Vagina (tissue), 2 donors: ENCODE results near the gene SLAIN2. TPM values are rescaled to one million over a fixed set of nuclear protein-coding genes. Genes with fewer than 3 reads are reported as not detected.

Experiments used
- DNase-seq, 2 donors: peaks; one replicate each; pipeline ENCODE4 v3.0.0-alpha.2; 2017; ENCODE audit errors: extremely low spot score in 2 of 2
- H3K27ac ChIP-seq: fragments of 200-600 bp; sonication (generic); one replicate; pipeline ENCODE4 v1.5.1; 2019
- H3K27me3 ChIP-seq: fragments of 200-600 bp; sonication (generic); one replicate; pipeline ENCODE4 v1.5.1; 2019
- H3K36me3 ChIP-seq, 2 donors: fragments of 200-600 bp; sonication (generic); one replicate each; pipeline ENCODE4 v1.5.1; 2017 to 2019
- H3K4me1 ChIP-seq: fragments of 200-600 bp; sonication (generic); one replicate; pipeline ENCODE4 v1.5.1; 2019
- H3K4me3 ChIP-seq, 2 donors: fragments of 200-600 bp; sonication (generic); 1 replicate in 1 of 2; 2 replicates in 1 of 2; pipeline ENCODE4 v1.5.1; 2016 to 2019
- H3K9me3 ChIP-seq: fragments of 200-600 bp; sonication (generic); one replicate; pipeline ENCODE4 v1.5.1; 2019
- POLR2A ChIP-seq, 2 donors: fragments of 450-650 bp; IDR thresholded peaks; one replicate each; pipeline ENCODE4 v1.6.1; 2017; ENCODE audit warnings: antibody characterized with exemption in 2 of 2, mild to moderate bottlenecking in 2 of 2, moderate library complexity in 2 of 2
- POLR2AphosphoS5 ChIP-seq, 2 donors: sonication (generic); formaldehyde crosslinking; IDR thresholded peaks; one replicate each; pipeline ENCODE4 v1.9.0; 2017; ENCODE audit warnings: antibody characterized with exemption in 2 of 2, mild to moderate bottlenecking in 2 of 2, low read depth in 1 of 2; ENCODE audit not compliant: insufficient read depth in 1 of 2
- intact Hi-C: fragments of 100-400 bp; cut with DNase I; formaldehyde crosslinking; loops from one replicate; pipeline ENCODE4 v1.15.1; 2023
- total RNA-seq: library from RNA; depleted of rRNA; stranded (reverse); fragments of >200 nt; gene quantifications from one replicate; pipeline ENCODE4 v1.2.3, GENCODE V29; 2016
- TF ChIP-seq, protein P1 (sequence below), 3 experiments: fragments of 450-650 bp in 2 of 3; fragments of 200-600 bp in 1 of 3; sonication (generic) in 1 of 3; IDR thresholded peaks; one replicate each; pipeline ENCODE4 v1.5.1; 2017 to 2019; ENCODE audit warnings: antibody characterized with exemption in 3 of 3, mild to moderate bottlenecking in 2 of 3, moderate library complexity in 2 of 3

Gene SLAIN2
- total RNA-seq, 1 donor from 2014 or later, result 39.5 TPM

DNA sequence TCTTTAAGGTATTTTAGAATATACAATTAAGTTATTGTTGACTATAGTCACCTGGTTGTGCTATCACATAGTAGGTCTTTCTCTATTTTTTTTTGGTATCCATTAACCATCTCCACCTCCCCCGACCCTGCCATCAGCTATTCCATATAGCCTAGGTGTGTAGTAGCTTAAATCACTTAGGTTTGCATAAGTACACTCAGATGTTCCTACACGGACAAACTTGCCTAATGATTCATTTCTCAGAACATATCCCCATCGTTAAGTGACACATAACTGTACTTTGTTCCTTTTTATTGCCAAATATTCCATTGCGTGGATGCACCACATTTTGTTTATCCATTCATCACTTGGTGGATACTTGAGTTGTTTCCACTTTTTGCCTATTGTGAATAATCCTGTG is 67.9 kb downstream of the SLAIN2 start:
- intact Hi-C loops, result no loop called here
- H3K27ac ChIP-seq, result no peak overlapping the region
- no peak overlapping the region for H3K4me3 ChIP-seq
- no peak for DNase-seq
- no peaks in the 10 kb centered on the region for H3K9me3 ChIP-seq
- no peaks in the 10 kb centered on the region for H3K27me3 ChIP-seq
- peaks cover 0 to 4% of the 10 kb centered on the region in 2 donors for H3K36me3 ChIP-seq
- H3K4me1 ChIP-seq, result no peaks in the 10 kb centered on the region
- TF ChIP-seq POLR2AphosphoS5 (IDR thresholded peaks at IDR 0.05; ENCODE audit: insufficient read depth in 1 of 2, low read depth in 1 of 2), result no peak
- TF ChIP-seq, protein P1, sequence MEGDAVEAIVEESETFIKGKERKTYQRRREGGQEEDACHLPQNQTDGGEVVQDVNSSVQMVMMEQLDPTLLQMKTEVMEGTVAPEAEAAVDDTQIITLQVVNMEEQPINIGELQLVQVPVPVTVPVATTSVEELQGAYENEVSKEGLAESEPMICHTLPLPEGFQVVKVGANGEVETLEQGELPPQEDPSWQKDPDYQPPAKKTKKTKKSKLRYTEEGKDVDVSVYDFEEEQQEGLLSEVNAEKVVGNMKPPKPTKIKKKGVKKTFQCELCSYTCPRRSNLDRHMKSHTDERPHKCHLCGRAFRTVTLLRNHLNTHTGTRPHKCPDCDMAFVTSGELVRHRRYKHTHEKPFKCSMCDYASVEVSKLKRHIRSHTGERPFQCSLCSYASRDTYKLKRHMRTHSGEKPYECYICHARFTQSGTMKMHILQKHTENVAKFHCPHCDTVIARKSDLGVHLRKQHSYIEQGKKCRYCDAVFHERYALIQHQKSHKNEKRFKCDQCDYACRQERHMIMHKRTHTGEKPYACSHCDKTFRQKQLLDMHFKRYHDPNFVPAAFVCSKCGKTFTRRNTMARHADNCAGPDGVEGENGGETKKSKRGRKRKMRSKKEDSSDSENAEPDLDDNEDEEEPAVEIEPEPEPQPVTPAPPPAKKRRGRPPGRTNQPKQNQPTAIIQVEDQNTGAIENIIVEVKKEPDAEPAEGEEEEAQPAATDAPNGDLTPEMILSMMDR (IDR thresholded peaks at IDR 0.05), result no peak

DNA sequence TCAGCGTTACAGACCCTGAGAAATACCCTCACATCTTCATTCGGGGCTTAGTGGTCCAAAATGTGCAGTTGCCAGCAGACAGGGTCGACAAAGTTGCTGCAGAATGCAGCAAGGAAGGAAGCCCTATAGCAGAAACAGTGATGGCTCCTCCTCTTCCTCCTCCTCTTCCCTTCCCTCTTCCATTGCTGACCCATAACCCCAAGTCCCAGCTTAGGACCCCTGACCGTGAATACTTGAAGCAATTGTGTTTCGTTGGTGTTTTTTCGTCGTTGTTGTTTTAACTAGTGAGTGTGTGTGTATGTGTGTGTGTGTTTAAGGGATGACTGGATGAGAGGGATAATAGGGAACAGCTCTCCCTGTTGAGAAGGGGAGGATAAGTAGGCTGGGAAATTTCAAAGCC is 69.5 kb downstream of the SLAIN2 start:
- intact Hi-C loops, result no loop called here
- H3K36me3 ChIP-seq, result peaks cover 0 to 4% of the 10 kb centered on the region in 2 donors
- H3K4me3 ChIP-seq, result no peak overlapping the region
- H3K4me1 ChIP-seq, result no peaks in the 10 kb centered on the region
- DNase-seq, result no peak
- no peaks in the 10 kb centered on the region for H3K27me3 ChIP-seq
- TF ChIP-seq POLR2A (IDR thresholded peaks at IDR 0.05), result no peak
- TF ChIP-seq POLR2AphosphoS5 (IDR thresholded peaks at IDR 0.05; ENCODE audit: insufficient read depth in 1 of 2, low read depth in 1 of 2), result no peak
- TF ChIP-seq, protein P1 (IDR thresholded peaks at IDR 0.05), result no peak
- H3K9me3 ChIP-seq, result no peaks in the 10 kb centered on the region
- no peak overlapping the region for H3K27ac ChIP-seq

DNA sequence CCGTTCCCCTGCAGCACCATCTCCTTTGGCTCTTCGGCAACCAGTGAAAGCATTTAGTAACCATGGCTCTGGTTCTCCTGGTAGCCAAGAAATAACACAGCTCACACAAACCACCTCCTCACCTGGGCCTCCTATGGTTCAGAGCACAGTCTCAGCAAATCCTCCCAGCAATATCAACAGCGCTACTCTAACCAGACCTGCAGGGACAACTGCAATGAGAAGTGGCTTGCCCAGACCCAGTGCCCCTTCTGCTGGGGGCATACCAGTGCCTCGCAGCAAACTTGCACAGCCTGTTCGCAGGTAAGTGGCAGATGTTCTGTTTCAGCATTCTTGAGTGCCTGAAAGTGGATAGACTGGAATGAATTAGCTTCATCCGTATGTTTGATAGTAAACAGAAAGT is 78.8 kb downstream of the SLAIN2 start:
- no peak overlapping the region for H3K27ac ChIP-seq
- intact Hi-C loops, result no loop called here
- H3K4me1 ChIP-seq, result no peaks in the 10 kb centered on the region
- H3K27me3 ChIP-seq, result no peaks in the 10 kb centered on the region
- no peak for DNase-seq
- TF ChIP-seq POLR2AphosphoS5 (IDR thresholded peaks at IDR 0.05; ENCODE audit: insufficient read depth in 1 of 2, low read depth in 1 of 2), result no peak
- TF ChIP-seq POLR2A (IDR thresholded peaks at IDR 0.05), result no peak
- TF ChIP-seq, protein P1 (IDR thresholded peaks at IDR 0.05), result no peak
- no peak overlapping the region for H3K4me3 ChIP-seq
- no peaks in the 10 kb centered on the region for H3K9me3 ChIP-seq
- H3K36me3 ChIP-seq, result peaks cover 0 to 23% of the 10 kb centered on the region in 2 donors

DNA sequence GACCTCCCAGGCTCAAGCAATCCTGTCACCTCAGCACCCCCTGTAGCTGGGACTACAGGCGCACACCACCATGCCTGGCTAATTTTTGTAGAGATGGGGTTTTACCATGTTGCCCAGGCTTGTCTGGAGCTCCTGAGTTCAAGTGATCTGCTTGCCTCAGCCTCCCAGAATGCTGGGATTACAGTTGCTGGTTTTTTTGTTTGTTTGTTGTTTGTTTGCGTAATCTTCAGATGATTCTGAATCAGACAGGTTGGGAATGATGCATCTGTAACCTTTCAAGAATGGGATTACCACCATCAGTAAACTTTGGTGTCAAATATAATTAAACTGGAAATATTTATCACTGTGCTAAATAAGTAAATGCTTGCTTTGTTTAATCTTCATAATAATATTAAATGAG is 79.8 kb downstream of the SLAIN2 start:
- H3K4me3 ChIP-seq, result no peak overlapping the region
- TF ChIP-seq, protein P1 (IDR thresholded peaks at IDR 0.05), result no peak
- no peak for TF ChIP-seq POLR2AphosphoS5 (IDR thresholded peaks at IDR 0.05; ENCODE audit: insufficient read depth in 1 of 2, low read depth in 1 of 2)
- TF ChIP-seq POLR2A (IDR thresholded peaks at IDR 0.05), result no peak

DNA sequence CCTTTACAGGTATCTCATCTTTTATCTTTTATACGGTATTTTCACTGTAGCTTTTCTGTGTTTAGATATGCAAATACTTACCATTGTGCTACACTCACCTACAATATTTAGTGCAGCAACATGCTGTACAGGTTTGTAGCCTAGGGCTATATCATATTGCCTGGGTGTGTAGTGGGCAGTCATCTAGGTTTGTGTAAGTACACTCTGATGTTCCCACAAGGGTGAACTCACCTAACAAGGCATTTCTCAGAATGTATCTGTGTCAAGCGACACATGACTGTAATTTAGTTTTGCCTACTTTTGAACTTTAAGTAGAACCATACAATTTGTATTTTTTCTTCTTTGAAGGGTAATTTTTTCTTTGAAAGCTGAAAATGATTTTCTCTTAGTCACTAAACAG is 87.6 kb downstream of the SLAIN2 start:
- H3K4me1 ChIP-seq, result no peaks in the 10 kb centered on the region
- TF ChIP-seq POLR2A (IDR thresholded peaks at IDR 0.05), result no peak
- intact Hi-C loops, result no loop called here
- H3K4me3 ChIP-seq, result no peak overlapping the region
- no peaks in the 10 kb centered on the region for H3K36me3 ChIP-seq
- H3K9me3 ChIP-seq, result no peaks in the 10 kb centered on the region
- no peaks in the 10 kb centered on the region for H3K27me3 ChIP-seq
- H3K27ac ChIP-seq, result no peak overlapping the region
- DNase-seq, result no peak

More for the DNA sequence above, 79.8 kb downstream of the SLAIN2 start:
- no peaks in the 10 kb centered on the region for H3K4me1 ChIP-seq
- intact Hi-C loops, result no loop called here
- no peak overlapping the region for H3K27ac ChIP-seq
- no peaks in the 10 kb centered on the region for H3K27me3 ChIP-seq
- no peak for DNase-seq
- H3K36me3 ChIP-seq, result peaks cover 0 to 23% of the 10 kb centered on the region in 2 donors
- H3K9me3 ChIP-seq, result no peaks in the 10 kb centered on the region
